H1 (cell line): ENCODE data around the gene ABHD4. TPM values are rescaled to one million over a fixed set of nuclear protein-coding genes. Genes with fewer than 3 reads are reported as not detected.

Source experiments
- CTCF ChIA-PET: fragments of 300-600 bp; sonication (Branson Sonifier 250); formaldehyde crosslinking; loops from one replicate; lab custom pipeline; 2021; ENCODE audit not compliant: partially characterized antibody; lab: Charles Lee
- POLR2A ChIA-PET: fragments of 300-600 bp; sonication (Branson Sonifier 250); formaldehyde crosslinking; loops from one replicate; lab custom pipeline; 2021; ENCODE audit warnings: inconsistent platforms; ENCODE audit not compliant: partially characterized antibody; lab: Charles Lee
- DNase-seq, 2 experiments: peaks; one replicate each; pipeline versions ENCODE4 v3.0.0 to v3.0.0-alpha.2; 2010 to 2022; ENCODE audit warnings: low spot score in 2 of 2, low read depth in 1 of 2, mixed read lengths in 1 of 2
- FAIRE-seq: peaks from 2 replicates; lab custom pipeline; 2011; peaks lifted over from hg19 to GRCh38; lab: Jason Lieb, UNC
- H2AFZ ChIP-seq: 2 replicates; pipeline ENCODE4 v1.8.1; 2012; ENCODE audit warnings: low read length, inconsistent platforms
- H2AK5ac ChIP-seq: 2 replicates; pipeline ENCODE4 v1.6.1; 2013; ENCODE audit warnings: low read depth, low read length
- H2BK120ac ChIP-seq: replicated peaks from 2 replicates; pipeline ENCODE3; 2013; ENCODE audit warnings: low read depth, low read length, inconsistent platforms
- H2BK12ac ChIP-seq: 2 replicates; pipeline ENCODE4 v1.6.1; 2013; ENCODE audit warnings: low read depth, low read length
- H2BK15ac ChIP-seq: 2 replicates; pipeline ENCODE4 v1.6.1; 2013; ENCODE audit warnings: low read length
- H2BK20ac ChIP-seq: 2 replicates; pipeline ENCODE4 v1.6.1; 2013; ENCODE audit warnings: low read length
- H2BK5ac ChIP-seq: 2 replicates; pipeline ENCODE4 v1.6.1; 2013; ENCODE audit warnings: low read depth, low read length
- H3K14ac ChIP-seq: 2 replicates; pipeline ENCODE4 v1.6.1; 2013; ENCODE audit warnings: inconsistent platforms; ENCODE audit not compliant: insufficient read length
- H3K18ac ChIP-seq: 2 replicates; pipeline ENCODE4 v1.6.1; 2013; ENCODE audit warnings: low read length; ENCODE audit errors: extremely low read depth
- H3K23ac ChIP-seq: 2 replicates; pipeline ENCODE4 v1.6.1; 2013; ENCODE audit warnings: inconsistent platforms; ENCODE audit not compliant: insufficient read length
- H3K23me2 ChIP-seq: 2 replicates; pipeline ENCODE4 v1.6.1; 2013; ENCODE audit warnings: low read depth, low read length
- H3K27ac ChIP-seq: 2 replicates; pipeline ENCODE4 v1.6.1; 2011; ENCODE audit warnings: low read depth, low read length, inconsistent platforms
- H3K27me3 ChIP-seq, 4 experiments: replicated peaks in 1 of 4; 1 replicate in 1 of 4; 2 replicates in 3 of 4; pipeline versions ENCODE4 v1.6.1 to v1.8.1; 2011 to 2013; ENCODE audit warnings: low read length in 3 of 4, mild to moderate bottlenecking in 3 of 4, inconsistent platforms in 2 of 4, mixed read lengths in 2 of 4, moderate library complexity in 1 of 4; ENCODE audit not compliant: control insufficient read depth in 3 of 4, insufficient read depth in 3 of 4; ENCODE audit errors: extremely low read depth in 1 of 4
- H3K36me3 ChIP-seq, 4 experiments: 2 replicates each; pipeline versions ENCODE4 v1.6.1 to v1.8.1; 2011 to 2013; ENCODE audit warnings: mild to moderate bottlenecking in 4 of 4, low read length in 3 of 4, moderate library complexity in 2 of 4, control low read depth in 1 of 4, inconsistent platforms in 1 of 4; ENCODE audit not compliant: insufficient read depth in 4 of 4, control insufficient read depth in 2 of 4
- H3K4ac ChIP-seq: replicated peaks from 2 replicates; pipeline ENCODE3; 2013; ENCODE audit warnings: low read length, low read depth, mixed read lengths, inconsistent platforms; ENCODE audit not compliant: insufficient read length
- H3K4me1 ChIP-seq, 4 experiments: replicated peaks in 1 of 4; 1 replicate in 1 of 4; 2 replicates in 3 of 4; pipeline versions ENCODE4 v1.6.1 to v1.8.1; 2011 to 2013; ENCODE audit warnings: low read length in 3 of 4, inconsistent platforms in 2 of 4, mixed read lengths in 1 of 4; ENCODE audit not compliant: insufficient read depth in 4 of 4, control insufficient read depth in 3 of 4
- H3K4me2 ChIP-seq, 2 experiments: 2 replicates each; pipeline versions ENCODE4 v1.6.1 to v1.8.1; 2011 to 2013; ENCODE audit warnings: low read depth in 2 of 2, low read length in 2 of 2, control low read depth in 1 of 2, inconsistent platforms in 1 of 2, mild to moderate bottlenecking in 1 of 2; ENCODE audit not compliant: insufficient read depth in 1 of 2
- H3K4me3 ChIP-seq, 4 experiments: fragments of 200-600, 300-600 bp in 1 of 4; sonication (generic), shearing (Covaris generic), sonication (Bioruptor Twin) in 1 of 4; 2 replicates each; pipeline versions ENCODE4 v1.5.1 to v1.8.1; 2011 to 2016; ENCODE audit warnings: low read length in 4 of 4, low read depth in 3 of 4, control low read depth in 2 of 4, inconsistent platforms in 2 of 4, mild to moderate bottlenecking in 2 of 4, mixed read lengths in 1 of 4, moderate library complexity in 1 of 4; ENCODE audit not compliant: insufficient read depth in 2 of 4; ENCODE audit errors: extremely low read depth in 1 of 4
- H3K56ac ChIP-seq: replicated peaks from 2 replicates; pipeline ENCODE3; 2013; ENCODE audit warnings: low read depth, mild to moderate bottlenecking, mixed read lengths, low read length, inconsistent platforms; ENCODE audit not compliant: insufficient read length
- H3K79me1 ChIP-seq: 2 replicates; pipeline ENCODE4 v1.6.1; 2013; ENCODE audit warnings: low read depth, low read length, control low read depth
- H3K79me2 ChIP-seq, 2 experiments: 2 replicates each; pipeline versions ENCODE4 v1.6.1 to v1.8.1; 2012 to 2013; ENCODE audit warnings: low read length in 2 of 2, mild to moderate bottlenecking in 2 of 2, inconsistent platforms in 1 of 2; ENCODE audit not compliant: insufficient read depth in 2 of 2, control insufficient read depth in 1 of 2
- H3K9ac ChIP-seq, 4 experiments: replicated peaks in 1 of 4; 1 replicate in 1 of 4; 2 replicates in 3 of 4; pipeline versions ENCODE4 v1.6.1 to v1.8.1; 2011 to 2013; ENCODE audit warnings: low read depth in 3 of 4, low read length in 3 of 4, control low read depth in 2 of 4, mild to moderate bottlenecking in 2 of 4, moderate library complexity in 2 of 4, inconsistent platforms in 1 of 4; ENCODE audit errors: extremely low read depth in 1 of 4
- H3K9me3 ChIP-seq, 2 experiments: 2 replicates each; pipeline versions ENCODE4 v1.6.1 to v1.8.1; 2012 to 2013; ENCODE audit warnings: mild to moderate bottlenecking in 2 of 2, moderate library complexity in 2 of 2, control low read depth in 1 of 2, inconsistent platforms in 1 of 2, low read depth in 1 of 2, low read length in 1 of 2, mixed read lengths in 1 of 2; ENCODE audit not compliant: insufficient read depth in 2 of 2
- H4K20me1 ChIP-seq, 2 experiments: replicated peaks in 1 of 2; 2 replicates each; pipeline versions ENCODE3 to v1.8.1; 2011 to 2013; ENCODE audit warnings: inconsistent platforms in 2 of 2, low read length in 2 of 2, mild to moderate bottlenecking in 1 of 2; ENCODE audit not compliant: insufficient read depth in 2 of 2, control insufficient read depth in 1 of 2
- H4K5ac ChIP-seq: 2 replicates; pipeline ENCODE4 v1.6.1; 2013; ENCODE audit warnings: low read length, low read depth, mixed read lengths, inconsistent platforms; ENCODE audit not compliant: insufficient read length
- H4K8ac ChIP-seq: 2 replicates; pipeline ENCODE4 v1.8.0; 2013; ENCODE audit warnings: mild to moderate bottlenecking, moderate library complexity, low read length, inconsistent platforms; ENCODE audit not compliant: insufficient read depth; ENCODE audit errors: extremely low read depth
- H4K91ac ChIP-seq: replicated peaks from 2 replicates; pipeline ENCODE3; 2013; ENCODE audit warnings: low read length, mixed read lengths, inconsistent platforms; ENCODE audit not compliant: insufficient read length
- ASH2L ChIP-seq: fragments of 200-600, 300-600 bp; sonication (generic); IDR thresholded peaks from one replicate; pipeline ENCODE4 v1.7.1; 2017; ENCODE audit warnings: low read length
- EGR1 ChIP-seq: IDR thresholded peaks from 2 replicates; pipeline ENCODE4 v1.6.1; 2011; ENCODE audit warnings: low read depth, low read length, borderline replicate concordance
- FOSL1 ChIP-seq: IDR thresholded peaks from 2 replicates; pipeline ENCODE4 v1.6.1; 2011; ENCODE audit warnings: mild to moderate bottlenecking, low read depth, low read length, moderate library complexity; ENCODE audit not compliant: insufficient read depth
- JUND ChIP-seq: IDR thresholded peaks from 2 replicates; pipeline ENCODE4 v1.6.1; 2011; ENCODE audit warnings: mild to moderate bottlenecking, improper control_type of control experiment, low read length
- POU5F1 ChIP-seq: IDR thresholded peaks from 2 replicates; pipeline ENCODE4 v1.6.1; 2011; ENCODE audit warnings: low read depth, mild to moderate bottlenecking, low read length, moderate library complexity
- RAD21 ChIP-seq, 2 experiments: IDR thresholded peaks in 1 of 2; conservative IDR thresholded peaks in 1 of 2; 2 replicates each; pipeline ENCODE4 v1.6.1; 2011; ENCODE audit warnings: low read depth in 2 of 2, low read length in 2 of 2, improper control_type of control experiment in 1 of 2, inconsistent platforms in 1 of 2, mild to moderate bottlenecking in 1 of 2, moderate library complexity in 1 of 2
- ZNF274 ChIP-seq: IDR thresholded peaks from 2 replicates; pipeline ENCODE4 v1.7.0; 2012; ENCODE audit warnings: low read length, borderline replicate concordance; ENCODE audit errors: extremely low read depth
- WGBS, 2 experiments: shearing (Covaris generic) in 1 of 2; methylation state at CpG; one replicate each; pipeline versions ENCODE4 v1.1.6 to v1.1.7; 2013 to 2015; ENCODE audit warnings: low lambda C conversion rate in 2 of 2, mixed read lengths in 2 of 2, inconsistent platforms in 1 of 2, low coverage in 1 of 2, missing lambda C conversion rate in 1 of 2; ENCODE audit not compliant: insufficient replicate concordance in 2 of 2, insufficient coverage in 1 of 2, insufficient read length in 1 of 2; ENCODE audit errors: extremely low coverage in 1 of 2, missing lambda C conversion rate in 1 of 2; 5-methylcytosine and 5-hydroxymethylcytosine counted together
- polyA plus RNA-seq, 7 experiments: library from polyadenylated mRNA; depleted of rRNA in 3 of 7; stranded (reverse) in 5 of 7; unstranded in 2 of 7; fragments of >200 nt in 5 of 7; fragments of 200-250 nt in 2 of 7; gene quantifications; 1 replicate in 5 of 7; 2 replicates in 1 of 7; 4 replicates in 1 of 7; pipeline versions ENCODE4 v1.2.1 to v1.2.3, GENCODE V29; 2011 to 2013; ENCODE audit warnings: missing spikeins in 2 of 7, mixed read lengths in 2 of 7
- total RNA-seq: library from RNA; stranded (reverse); fragmentation: NEBNext Ultra II Directional; extraction: Animal tissue kit (Norgen Biotek cat#: 25700); gene quantifications from 2 replicates; pipeline ENCODE4 v1.2.1, GENCODE V29; 2021
- TF ChIP-seq, protein P1 (sequence below): IDR thresholded peaks from 2 replicates; pipeline ENCODE4 v1.6.1; 2012; ENCODE audit warnings: inconsistent platforms

The ABHD4 gene
- total and polyA plus RNA-seq, 2 of the 8 experiments (the other 6 are each of a cell fraction or from before 2014, with no cell fraction given): 32.4 to 42.9 TPM

DNA sequence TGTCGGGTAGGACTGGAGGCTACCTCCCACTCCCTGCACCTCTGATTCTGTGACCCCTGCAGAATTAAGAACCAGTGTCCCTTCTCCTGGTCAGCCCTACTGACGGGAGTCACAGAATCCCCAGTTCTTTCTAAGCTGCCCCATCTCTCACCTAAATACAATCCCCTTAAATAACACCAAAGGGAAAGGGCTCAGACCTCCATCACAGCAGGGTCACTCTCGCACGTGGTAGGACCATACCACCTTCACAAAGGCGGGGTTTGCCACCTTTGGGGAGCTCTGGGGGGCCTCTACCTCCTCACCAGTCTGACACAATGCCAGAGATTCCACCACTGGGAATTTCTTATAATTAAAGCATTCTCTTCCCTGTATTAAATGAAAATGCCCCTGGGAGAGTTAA lies 44.7 kb upstream of the ABHD4 start:
- no peaks in the 10 kb centered on the region for H4K20me1 ChIP-seq
- no peak overlapping the region for H4K91ac ChIP-seq
- H3K27ac ChIP-seq: no peak overlapping the region
- no peak overlapping the region for H3K9ac ChIP-seq
- H3K79me1 ChIP-seq: no peaks in the 10 kb centered on the region
- no peak overlapping the region for H3K23ac ChIP-seq
- H2BK20ac ChIP-seq: peak overlapping the region; percentile 66; the same call in 1 of the 2 replicates
- H3K4me3 ChIP-seq: no peak overlapping the region
- DNase-seq: no peak
- no peaks in the 10 kb centered on the region for H3K23me2 ChIP-seq
- H3K36me3 ChIP-seq: no peaks in the 10 kb centered on the region
- TF ChIP-seq, protein P1, sequence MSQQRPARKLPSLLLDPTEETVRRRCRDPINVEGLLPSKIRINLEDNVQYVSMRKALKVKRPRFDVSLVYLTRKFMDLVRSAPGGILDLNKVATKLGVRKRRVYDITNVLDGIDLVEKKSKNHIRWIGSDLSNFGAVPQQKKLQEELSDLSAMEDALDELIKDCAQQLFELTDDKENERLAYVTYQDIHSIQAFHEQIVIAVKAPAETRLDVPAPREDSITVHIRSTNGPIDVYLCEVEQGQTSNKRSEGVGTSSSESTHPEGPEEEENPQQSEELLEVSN: no peak
- TF ChIP-seq POU5F1: no peak
- TF ChIP-seq JUND: no peak
- no peak for TF ChIP-seq FOSL1
- TF ChIP-seq EGR1: no peak
- TF ChIP-seq ASH2L: no peak
- no peak for TF ChIP-seq RAD21 (IDR thresholded peaks at IDR 0.05 in 1 of 2, conservative IDR thresholded peaks at IDR 0.05 in 1 of 2; ENCODE audit: low read depth in 2 of 2, low read length in 2 of 2)
- no peak for TF ChIP-seq ZNF274
- peaks cover 5 to 17% (median 7%) of the 10 kb centered on the region in 4 experiments for H3K4me1 ChIP-seq
- H2BK5ac ChIP-seq: peak overlapping the region; percentile 20; the same call in 1 of the 2 replicates
- peak overlapping the region; percentile 75 for H2BK120ac ChIP-seq
- no peaks in the 10 kb centered on the region for H3K79me2 ChIP-seq
- H3K14ac ChIP-seq: no peak overlapping the region
- no peak overlapping the region for H2BK12ac ChIP-seq
- H2AFZ ChIP-seq: no peak overlapping the region
- H3K4ac ChIP-seq: no peak overlapping the region
- FAIRE-seq: no peak
- H3K4me2 ChIP-seq: no peak overlapping the region
- no peak overlapping the region for H2BK15ac ChIP-seq
- no peaks in the 10 kb centered on the region for H3K9me3 ChIP-seq
- no peak overlapping the region for H4K8ac ChIP-seq
- H3K27me3 ChIP-seq: no peaks in the 10 kb centered on the region
- 84% methylated on average over 5 of the region's 5 CpGs; no CpG with 5 or more reads in 1 of the 2 experiments for WGBS, 2 experiments
- ChIA-PET CTCF (interaction anchor here (0.6 to 3.6 kb wide), 7 partner anchors 17 to 352 kb away, joined by 3 to 12 read pairs (median 3); no protein-coding TSS in a partner anchor), POLR2A (no interaction called here)
- no peak overlapping the region for H4K5ac ChIP-seq
- H2AK5ac ChIP-seq: no peak overlapping the region
- no peak overlapping the region for H3K18ac ChIP-seq
- no peak overlapping the region for H3K56ac ChIP-seq
